Activated CD4-positive, alpha-beta T cell treated with anti-CD3 and anti-CD28 coated beads, Interleukin-2, amount 50 U/mL, for 16 hours (primary cell): ENCODE data around the gene NUDT17.
A peak's percentile ranks its signal among the peaks of the same experiment; 100 is the strongest.
"Not testable (repeated sequence)": the region's sequence is repeated elsewhere in the genome, so short reads cannot be mapped to it uniquely, and the experiment has no call there.

Experiments
- DNase-seq: peaks from one replicate; pipeline ENCODE4 v3.0.0-alpha.2; 2020

The NUDT17 gene, protein sequence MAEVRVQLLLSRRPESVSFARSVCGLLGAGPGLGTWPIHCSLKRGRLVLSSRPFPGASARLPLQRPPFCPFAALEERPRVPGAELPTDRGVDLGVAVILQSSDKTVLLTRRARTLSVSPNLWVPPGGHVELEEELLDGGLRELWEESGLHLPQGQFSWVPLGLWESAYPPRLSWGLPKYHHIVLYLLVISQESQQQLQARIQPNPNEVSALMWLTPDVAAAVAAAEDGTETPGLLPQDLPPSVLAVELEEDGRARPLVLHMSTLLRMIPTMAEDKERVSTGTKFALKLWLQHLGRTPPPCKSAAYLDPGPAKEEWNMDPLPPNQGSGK

DNA sequence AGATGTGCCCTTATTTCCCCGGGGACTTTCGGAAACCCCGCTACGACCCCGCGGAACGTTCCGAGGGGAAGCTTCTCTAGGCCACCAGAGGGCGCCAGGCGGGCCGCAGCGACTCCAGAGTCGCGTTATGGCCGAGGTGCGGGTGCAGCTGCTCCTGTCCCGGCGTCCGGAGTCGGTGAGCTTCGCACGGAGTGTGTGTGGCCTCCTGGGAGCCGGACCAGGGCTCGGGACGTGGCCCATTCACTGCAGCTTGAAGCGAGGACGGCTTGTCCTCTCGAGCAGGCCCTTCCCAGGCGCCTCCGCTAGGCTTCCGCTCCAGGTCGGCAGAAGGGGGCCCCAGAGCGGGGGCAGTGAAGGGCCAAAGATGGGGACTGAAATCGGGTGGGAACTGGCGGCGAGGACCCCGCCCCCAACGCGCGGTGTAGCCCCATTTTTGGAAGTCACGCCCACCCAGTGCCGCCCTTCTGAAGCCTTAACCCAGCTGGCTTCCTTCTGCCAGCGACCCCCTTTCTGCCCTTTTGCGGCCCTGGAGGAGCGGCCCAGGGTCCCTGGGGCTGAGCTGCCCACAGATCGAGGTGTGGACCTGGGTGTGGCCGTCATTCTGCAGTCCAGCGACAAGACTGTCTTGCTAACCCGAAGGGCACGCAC is at the start of gene NUDT17:
TSS of gene NUDT17 (plus strand) at position 117 of the 648 bp plus-strand sequence. CDS start at position 128, 11 bp downstream.
- peak; percentile 77 for DNase-seq

DNA sequence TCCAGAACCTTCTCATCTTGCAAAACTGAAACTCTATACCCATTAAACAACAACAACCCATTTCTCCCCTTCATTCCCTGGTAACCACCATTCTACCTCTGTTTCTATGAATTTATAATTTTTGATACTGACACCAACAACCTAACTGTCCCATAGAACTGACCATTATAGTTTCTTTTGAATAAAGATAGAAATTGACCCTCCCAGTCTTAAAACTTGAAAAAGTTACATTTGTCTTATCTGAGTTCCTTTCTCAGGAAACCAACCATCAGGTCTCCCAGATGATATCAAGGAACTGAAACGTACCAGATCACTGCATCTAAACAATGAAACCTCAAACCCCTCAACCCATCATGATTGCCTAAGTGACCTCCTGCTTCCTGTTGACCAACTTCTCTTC is 48.7 kb upstream of the NUDT17 start:
- DNase-seq = no peak

DNA sequence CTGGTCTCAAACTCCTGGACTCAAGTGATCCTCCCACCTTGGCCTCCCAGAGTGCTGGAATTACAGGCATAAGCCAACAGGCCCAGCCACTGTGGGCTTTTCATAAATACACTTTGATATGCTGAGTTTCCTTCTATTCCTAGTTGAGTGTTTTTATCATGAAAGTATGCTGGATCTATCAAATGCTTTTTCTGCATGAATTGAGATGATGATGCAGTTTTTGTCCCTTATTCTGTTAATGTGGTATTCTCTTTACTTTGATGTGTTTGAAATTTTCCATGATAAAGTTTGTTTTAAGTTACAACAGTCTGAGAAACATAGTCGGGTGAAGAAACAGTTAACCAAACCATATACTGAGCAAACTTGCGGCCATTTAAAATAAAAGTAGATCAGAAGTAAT is 45.6 kb upstream of the NUDT17 start:
- DNase-seq = no peak

DNA sequence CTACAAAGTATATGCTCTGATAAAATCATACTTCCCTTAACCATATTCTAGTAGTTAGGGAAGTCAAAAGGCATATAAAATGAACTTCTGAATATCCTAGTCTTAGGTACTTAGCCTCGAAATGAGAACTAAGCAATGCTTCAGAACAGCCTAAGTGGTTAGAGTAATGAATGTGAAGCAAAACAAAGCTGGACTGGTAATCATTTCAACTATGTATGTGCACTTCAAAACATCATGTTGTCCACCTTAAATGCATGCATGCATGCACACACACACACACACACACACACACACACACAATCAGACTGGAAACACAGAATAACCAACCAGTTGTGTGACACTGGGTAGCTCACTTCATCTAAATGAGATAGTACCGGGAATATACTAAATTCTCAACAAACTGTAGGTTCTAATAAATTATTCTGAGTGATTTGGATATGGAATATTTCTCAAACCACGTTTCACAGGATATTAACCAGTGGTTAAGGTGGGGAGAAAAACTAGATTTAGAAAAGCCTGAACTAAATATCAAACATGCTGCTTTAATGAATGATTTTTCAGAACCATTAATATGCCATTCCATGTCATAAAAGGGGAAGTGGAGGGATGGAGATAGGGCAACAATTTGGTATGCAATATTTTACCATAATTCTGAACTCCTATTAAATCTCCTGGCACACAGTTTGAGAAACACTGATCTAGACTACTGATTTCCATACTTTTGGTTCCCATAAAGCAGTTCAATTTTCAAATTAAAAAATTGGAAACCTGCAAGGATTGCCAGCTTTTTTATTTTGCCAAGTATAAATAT is 41.0 kb upstream of the NUDT17 start:
- no peak for DNase-seq

DNA sequence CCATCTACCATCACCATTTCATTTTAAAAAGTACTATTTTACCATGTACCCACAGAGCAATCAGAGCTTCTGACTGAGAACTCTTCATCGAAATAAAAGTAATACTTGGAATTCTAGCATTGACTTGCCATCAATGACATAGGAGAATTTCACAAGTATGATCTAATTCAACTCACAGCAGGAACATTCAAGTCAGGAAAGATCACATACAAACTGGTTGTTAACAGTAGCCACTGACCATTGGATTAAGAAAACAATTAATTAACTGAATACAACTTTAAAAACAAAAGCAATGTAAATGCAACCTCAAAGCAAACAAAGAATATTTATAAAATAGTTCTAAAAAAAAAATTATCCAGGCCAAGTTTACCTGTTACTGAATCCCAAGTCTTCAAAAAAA is 40.4 kb upstream of the NUDT17 start:
- DNase-seq = no peak

DNA sequence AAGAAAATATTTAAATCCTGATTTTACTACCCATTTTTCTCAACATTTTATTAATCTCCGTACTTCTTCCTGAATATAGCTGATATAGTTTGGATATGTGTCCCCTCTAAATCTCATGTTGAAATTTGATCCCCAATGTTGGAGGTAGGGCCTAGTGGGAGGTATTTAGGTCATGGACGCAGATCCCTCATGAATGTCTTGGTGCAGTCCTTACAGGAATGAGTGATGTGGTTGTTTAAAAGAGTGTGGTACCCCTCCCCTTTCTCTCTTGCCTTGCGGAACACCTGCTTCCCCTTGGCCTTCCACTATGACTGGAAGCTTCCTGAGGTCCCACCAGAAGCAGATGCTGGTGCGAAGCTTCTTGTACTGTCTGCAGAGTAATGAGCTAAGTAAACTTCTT is 39.0 kb upstream of the NUDT17 start:
- no peak for DNase-seq

DNA sequence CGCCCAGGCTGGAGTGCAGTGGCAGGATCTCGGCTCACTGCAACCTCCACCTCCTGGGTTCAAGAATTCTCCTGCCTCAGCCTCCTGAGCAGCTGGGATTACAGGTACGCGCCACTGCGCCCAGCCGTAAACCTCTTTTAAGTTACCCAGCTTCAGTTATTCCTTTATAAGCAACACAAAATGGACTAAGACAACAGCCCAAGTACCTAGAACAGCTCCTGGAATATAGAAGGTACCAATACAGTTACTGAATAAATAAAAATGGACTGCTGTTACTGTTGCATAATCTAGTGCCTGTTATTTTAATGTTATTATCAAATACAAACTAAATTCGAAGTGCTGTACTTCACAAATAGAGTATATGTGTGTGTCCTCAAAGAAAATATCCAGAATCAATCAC is 38.6 kb upstream of the NUDT17 start:
- no peak for DNase-seq

DNA sequence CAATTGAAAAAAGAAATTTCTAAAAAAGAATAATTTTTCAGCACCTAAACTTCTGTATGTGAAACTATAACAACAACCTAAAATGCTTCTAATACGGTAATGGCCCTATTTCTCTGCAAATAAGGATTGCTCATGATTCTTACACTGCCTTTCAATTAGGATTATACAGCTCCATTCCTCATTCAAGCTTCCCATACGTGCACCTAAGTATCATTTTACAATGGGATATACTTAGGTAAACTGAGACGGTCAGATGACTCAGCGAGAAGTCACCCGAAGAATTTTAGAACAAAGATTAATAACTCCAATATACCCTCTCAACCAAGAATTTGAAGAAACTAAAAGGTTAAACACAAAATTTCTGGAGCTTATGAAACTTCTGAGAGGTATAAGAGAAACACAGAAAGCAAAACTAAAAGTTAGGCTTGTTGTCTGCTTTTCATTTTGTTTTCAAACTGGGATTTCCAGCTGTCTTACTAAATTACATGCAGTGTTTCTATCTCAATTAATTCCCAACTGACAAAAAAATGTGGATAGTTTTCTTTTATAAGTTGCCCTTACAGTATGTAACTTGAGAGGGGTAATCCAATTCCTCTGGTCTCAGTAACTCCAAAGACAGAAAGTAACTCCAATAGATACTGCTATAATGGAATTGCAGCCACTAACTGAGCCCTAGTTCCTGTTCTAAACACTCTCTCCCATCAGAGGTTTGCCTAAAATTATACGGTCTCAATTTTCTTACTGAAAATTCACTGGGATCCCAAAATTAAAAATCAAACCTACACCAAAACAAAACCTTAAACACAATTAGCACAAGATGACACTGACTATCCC is 32.2 kb upstream of the NUDT17 start:
- not testable (repeated sequence) for DNase-seq

DNA sequence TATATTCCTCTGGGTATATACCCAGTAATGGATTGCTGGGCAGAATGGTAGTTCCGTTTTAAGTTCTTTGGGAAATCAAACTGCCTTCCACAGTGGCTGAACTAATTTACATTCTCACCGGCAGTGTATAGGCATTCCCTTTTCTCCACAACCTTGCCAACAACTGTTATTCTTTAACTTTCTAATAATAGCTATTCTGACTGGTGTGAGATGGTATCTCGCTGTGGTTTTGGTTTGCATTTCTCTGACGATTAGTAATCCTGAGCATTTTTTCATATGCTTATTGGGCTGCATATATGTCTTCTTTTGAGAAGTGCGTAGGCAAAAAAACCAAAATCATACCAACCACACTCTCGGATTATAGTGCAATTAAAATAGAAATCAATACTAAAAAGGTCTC is 27.3 kb upstream of the NUDT17 start:
- DNase-seq = not testable (repeated sequence)

DNA sequence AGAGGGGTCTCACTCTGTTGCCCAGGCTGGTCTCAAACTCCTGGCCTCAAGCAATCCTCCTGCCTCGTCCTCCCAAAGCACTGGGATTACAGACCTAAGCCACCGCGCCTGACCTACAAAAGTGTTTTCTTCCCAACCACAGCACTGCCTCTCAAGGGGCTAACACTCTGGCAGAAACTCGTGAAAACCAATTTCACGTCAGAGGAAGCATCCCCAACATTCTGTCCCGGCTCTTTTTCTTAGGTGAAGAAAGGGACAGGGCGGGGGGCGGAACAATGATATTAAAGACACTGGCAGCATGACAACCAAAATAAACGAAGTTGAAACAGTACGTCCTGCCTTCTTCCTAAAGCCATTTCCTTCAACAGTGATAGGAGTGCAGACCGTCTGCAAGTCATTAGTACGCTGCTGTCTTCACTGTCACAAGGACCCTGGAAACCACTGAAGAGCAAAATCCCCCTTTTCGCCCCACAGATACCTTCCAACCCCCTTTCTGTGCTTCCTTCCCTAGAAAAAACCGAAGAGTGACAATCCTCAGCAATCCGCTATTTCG is 22.6 kb upstream of the NUDT17 start:
- not testable (repeated sequence) for DNase-seq

DNA sequence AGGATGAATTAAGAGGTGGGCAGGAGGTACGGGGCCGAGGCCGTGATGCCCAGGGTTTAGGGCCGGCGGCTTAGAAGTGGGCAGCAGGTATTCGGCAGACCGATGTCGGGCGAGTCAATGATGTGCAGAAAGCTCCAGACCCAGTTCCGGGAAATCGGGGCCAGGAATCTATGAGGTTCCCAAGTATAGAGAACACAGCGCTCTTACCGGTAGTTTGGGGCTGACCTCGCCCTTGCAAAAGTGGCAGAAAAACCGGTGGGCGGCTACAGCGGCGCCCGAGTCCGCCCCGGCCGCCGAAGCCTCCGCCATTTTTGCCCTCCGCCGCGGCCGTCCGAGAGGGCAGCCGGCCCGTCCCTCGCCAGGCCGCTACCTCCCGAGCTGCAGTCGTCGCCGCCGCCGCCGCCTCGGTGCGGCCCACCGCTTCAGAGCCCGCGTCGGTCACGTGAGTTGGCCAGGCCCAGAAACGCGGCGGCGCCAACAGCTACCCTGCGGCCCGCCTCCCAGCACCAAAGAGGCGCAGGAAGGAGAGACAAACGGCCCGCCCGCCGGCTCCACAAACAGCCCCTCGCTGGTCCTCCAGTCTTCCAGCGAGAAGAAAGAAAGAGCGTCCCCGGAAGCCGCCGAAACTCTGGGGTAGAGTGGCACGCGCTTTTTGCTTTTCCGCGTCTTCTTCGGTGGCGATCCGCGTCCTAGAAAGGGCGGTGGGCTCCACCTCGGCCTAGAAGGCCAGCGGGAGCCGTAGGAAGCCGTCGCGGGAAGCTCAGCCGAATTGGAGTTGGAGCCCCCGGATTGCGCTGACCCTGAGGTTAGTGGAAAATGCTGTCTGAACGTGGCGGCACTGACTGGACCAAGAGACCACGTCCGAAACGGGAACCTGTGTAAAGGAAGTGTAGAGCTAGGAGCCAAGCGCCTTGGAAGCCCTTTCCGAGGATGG is 21.6 kb upstream of the NUDT17 start, which contains the start of the genes POLR3C and RNF115:
TSS of gene POLR3C (plus strand) at position 636 of the 934 bp plus-strand sequence. CDS start 1,577 bp downstream, outside the sequence.
TSS of gene RNF115 (minus strand) at position 531 of the 934 bp plus-strand sequence. CDS start at position 309, 222 bp downstream.
- peak; percentile 92 for DNase-seq

DNA sequence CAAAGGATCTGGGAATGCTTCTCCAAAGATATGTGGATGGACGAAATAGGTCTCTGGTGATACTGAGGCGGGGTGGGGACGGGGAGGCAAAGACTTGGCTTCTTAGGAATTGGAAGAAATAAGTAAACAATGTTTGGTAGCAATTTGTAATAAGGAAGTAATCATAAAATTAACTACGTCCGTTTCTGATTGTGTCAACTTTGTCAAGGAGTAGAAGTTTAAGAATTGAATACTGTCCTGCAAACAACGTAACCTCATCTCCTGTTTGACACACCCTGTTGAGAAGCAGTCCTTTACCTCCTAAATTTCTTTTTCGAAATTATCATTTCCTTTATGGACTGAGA is 21.0 kb upstream of the NUDT17 start:
- no peak for DNase-seq

DNA sequence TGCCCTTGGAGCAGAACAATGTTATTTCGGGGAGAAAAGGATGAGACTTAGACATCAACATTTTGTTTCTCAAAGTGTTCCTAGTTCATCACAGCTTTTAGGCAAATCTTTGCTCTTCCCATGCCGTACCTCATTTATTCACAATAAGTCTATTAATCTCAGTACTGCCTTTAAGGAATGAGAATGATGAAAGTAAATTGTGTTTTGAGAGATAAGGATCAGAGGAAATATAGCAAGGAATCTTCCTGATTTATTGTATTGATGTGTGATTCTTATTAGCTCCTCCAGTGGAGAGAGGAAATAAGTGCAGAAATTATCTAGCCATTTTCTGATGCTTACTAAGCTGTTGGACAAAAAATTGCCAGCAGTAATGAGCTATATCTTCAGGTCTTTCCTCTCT is 19.4 kb upstream of the NUDT17 start:
- no peak for DNase-seq

DNA sequence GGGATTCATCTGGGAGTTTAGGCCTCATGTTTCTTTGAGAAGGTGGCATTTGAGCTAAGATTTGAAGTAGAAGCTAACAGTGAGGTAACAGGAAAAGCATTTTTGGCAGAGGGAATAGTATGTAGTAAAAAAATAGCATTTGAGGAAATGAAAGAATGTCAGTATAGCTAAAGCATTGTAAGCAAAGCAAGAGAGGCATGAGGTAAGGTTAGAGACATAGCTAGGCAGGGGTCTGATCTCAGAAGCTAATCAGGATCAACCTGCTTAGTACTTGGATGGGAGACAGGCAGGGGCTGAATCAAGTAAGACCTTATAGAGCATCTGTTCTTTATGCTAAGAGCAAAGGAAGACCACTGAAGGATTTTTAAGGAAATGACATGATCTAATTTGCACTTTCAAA is 17.5 kb upstream of the NUDT17 start:
- DNase-seq = no peak

DNA sequence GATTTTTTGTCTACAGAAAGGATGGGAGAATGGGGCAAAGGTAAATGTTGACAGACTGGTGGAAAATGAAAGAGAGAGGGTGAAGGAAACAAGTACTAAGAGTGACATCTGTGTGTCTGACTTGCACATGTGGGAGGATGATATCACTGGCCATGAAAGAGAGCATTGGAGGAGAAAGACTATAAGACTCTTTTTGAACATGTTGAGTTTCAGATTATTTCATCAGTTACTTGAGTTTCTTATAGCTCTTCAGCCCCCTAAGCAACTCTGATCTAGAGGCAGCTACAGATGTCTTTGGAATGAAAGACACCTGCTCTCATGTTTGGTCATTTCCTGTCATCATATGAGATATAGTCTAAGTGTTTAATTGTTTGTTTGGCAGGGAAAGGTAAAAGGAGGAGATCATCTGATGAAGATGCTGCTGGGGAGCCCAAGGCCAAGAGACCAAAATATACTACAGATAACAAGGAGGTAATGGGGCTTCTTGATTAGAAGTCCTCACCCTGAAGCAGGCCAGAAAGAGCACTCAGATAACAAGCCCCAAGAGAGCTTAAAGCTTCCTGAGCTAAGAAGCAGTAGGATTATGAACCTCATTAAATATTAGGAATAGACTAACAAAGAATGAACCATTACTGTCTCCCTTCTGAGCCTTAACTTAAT is 16.9 kb upstream of the NUDT17 start:
- DNase-seq = peak; percentile 21

DNA sequence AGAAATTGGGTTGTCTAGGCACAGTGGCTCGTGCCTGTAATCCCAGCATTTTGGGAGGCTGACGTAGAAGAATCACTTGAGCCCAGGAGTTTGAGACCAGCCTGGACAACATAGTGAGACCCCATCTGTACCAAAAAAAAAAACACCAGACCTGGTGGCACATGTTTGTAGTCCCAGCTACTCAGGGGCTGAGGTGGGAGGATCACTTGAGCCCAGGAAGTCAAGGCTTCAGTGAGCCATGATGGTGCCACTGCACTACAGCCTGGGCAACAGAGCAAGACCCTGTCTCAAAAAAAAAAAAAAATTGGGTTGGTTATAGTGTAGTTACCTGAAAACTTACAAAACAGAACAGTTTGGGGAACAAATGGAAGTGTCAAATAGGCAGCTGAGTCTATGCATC is 14.6 kb upstream of the NUDT17 start:
- not testable (repeated sequence) for DNase-seq

DNA sequence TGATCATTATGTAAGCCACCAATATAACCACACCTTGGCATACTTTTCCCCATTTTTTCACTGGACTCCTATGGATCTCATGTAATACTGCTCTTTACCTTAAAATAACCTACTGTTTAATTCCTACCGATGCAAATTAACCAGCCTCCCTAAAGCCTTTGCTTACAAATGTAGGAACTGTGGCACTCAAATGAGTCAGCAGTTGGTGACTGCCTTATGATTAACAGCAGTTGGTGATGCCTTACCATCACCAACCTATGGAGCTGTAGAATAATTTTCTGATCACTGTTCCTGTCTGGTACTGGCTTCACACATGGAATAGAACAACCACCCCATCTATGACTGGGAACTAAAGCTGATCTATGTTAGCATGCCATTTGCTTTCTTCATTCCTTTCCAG is 7.8 kb upstream of the NUDT17 start:
- no peak for DNase-seq

DNA sequence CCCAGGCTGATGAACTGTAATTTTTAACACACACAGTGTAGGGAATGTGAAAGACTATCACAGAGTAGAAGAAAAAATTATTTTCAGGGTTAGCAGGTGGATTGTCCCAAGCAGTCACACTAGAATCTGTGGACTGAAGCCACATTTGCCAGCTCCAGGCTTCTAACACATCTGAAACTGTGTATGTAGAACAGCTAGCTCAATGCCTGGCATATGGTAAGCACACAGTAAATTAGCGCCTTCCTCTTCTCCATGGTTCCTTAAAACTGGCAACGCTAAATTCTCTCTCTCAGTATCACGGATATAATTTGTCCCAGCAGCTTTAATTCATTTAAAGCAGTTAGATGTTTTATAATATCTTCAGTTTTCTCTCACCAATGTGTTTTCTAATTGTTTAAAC is 2.4 kb upstream of the NUDT17 start:
- DNase-seq = no peak

DNA sequence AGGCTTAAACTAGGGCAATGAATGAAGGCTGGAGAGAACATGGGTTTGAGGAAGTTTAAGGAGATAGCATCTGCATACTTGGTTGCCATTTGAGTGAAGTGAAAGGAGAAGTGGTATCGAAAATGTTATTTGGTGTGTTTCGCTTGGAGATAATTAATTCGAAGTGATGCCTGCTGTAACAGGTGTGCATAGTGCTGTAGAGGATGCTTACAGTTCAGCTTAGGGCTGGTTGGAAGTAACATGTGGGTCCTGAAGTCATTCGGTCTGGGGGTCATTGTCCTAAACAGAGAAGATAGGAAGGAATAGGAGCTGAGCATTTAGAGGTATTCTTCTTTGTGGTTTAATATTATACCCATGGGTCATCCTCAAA is 301 bp upstream of the NUDT17 start:
- no peak for DNase-seq

DNA sequence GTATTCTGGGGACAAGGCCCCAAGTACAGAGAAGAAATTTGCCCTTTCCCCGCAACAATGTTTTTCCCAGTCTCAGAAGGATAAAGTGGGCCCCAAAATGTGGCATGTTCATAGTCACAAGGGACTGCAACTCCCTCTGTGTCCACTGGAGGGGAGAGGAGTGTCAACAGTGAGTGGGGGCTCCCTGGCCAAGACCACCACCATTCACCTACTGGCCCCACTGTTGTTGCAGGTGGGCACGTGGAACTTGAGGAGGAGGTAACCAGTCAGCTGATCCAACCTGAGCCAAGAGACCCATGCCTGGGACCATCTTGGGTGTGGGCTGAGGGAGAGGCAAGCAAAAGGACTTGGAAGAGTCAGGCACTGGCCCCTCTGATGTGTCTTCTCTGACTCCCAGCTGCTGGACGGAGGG is 777 bp downstream of the NUDT17 start:
- DNase-seq = peak; percentile 39

DNA sequence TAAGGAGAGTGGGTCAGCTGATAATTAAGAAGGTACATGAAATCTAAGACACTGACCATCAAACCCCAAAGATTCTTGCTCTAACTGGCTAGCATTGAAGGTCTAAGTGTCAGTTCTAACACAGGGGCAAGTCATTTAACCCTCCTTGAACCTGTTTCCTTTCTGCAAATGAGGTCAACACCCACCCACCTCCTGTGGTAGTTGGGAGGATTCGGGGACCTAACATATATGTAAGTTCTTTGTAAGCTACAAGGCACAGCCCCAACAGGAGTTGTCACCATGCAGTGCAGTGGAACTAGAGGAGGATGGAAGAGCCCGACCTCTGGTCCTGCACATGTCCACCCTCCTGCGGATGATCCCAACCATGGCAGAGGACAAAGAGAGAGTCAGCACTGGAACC is 2.4 kb downstream of the NUDT17 start:
- no peak for DNase-seq
